K562 (cell line): Measurements from ENCODE around the gene CNPY4. TPM values are rescaled to one million over a fixed set of nuclear protein-coding genes. Genes with fewer than 3 reads are reported as not detected.
A peak's percentile ranks its signal among the peaks of the same experiment; 100 is the strongest.

ENCODE experiments used
- BCOR ChIP-seq: fragments of 450-650 bp; IDR thresholded peaks from 2 replicates; pipeline ENCODE4 v1.6.1; 2016
- BHLHE40 ChIP-seq: IDR thresholded peaks from 2 replicates; pipeline ENCODE4 v1.6.1; 2011; ENCODE audit warnings: low read length, improper control_type of control experiment
- CBFA2T2 ChIP-seq: fragments of 450-650 bp; conservative IDR thresholded peaks from 2 replicates; pipeline ENCODE4 v1.6.1; 2017; ENCODE audit warnings: mild to moderate bottlenecking
- CLOCK ChIP-seq: fragments of 250-450 bp; sonication (Bioruptor Pico); IDR thresholded peaks from 2 replicates; pipeline ENCODE4 v1.4.0; 2020; ENCODE audit warnings: mild to moderate bottlenecking, moderate library complexity, borderline replicate concordance
- CREB3L1 ChIP-seq: fragments of 450-650 bp; IDR thresholded peaks from 2 replicates; pipeline ENCODE4 v1.6.1; 2014; ENCODE audit warnings: low read depth, mild to moderate bottlenecking, moderate library complexity, borderline replicate concordance
- DMBX1 ChIP-seq: fragments of 250-450 bp; sonication (Bioruptor Pico); IDR thresholded peaks from 2 replicates; pipeline ENCODE4 v1.8.0; 2022; ENCODE audit warnings: inconsistent platforms, mild to moderate bottlenecking, moderate library complexity, borderline replicate concordance
- ERF ChIP-seq: fragments of 450-650 bp; formaldehyde crosslinking; IDR thresholded peaks from 2 replicates; pipeline ENCODE4 v1.4.0; 2020; ENCODE audit warnings: mild to moderate bottlenecking, mixed read lengths
- ESRRA ChIP-seq: fragments of 450-650 bp; IDR thresholded peaks from 2 replicates; pipeline ENCODE4 v1.6.1; 2014; ENCODE audit warnings: low read depth, mild to moderate bottlenecking, moderate library complexity, borderline replicate concordance
- HNRNPK ChIP-seq: fragments of 200-400 bp; formaldehyde crosslinking; IDR thresholded peaks from one replicate; pipeline ENCODE4 v1.6.1; 2018; ENCODE audit warnings: mild to moderate bottlenecking, low read depth, low read length; ENCODE audit not compliant: poor library complexity, severe bottlenecking
- MTA3 ChIP-seq: fragments of 450-650 bp; formaldehyde crosslinking; IDR thresholded peaks from 2 replicates; pipeline ENCODE4 v1.6.1; 2017; ENCODE audit warnings: mild to moderate bottlenecking, borderline replicate concordance
- POLR3A ChIP-seq: IDR thresholded peaks from 2 replicates; pipeline ENCODE4 v1.6.1; 2011; ENCODE audit warnings: borderline replicate concordance, mild to moderate bottlenecking, moderate library complexity; ENCODE audit not compliant: insufficient read length, insufficient read depth; ENCODE audit errors: extremely low read depth
- SMAD4 ChIP-seq: fragments of 250-450 bp; sonication (Bioruptor Pico); conservative IDR thresholded peaks from 2 replicates; pipeline ENCODE4 v1.8.0; 2021; ENCODE audit warnings: inconsistent platforms, mild to moderate bottlenecking, moderate library complexity
- SNRNP70 ChIP-seq: fragments of 200-400 bp; formaldehyde crosslinking; optimal IDR thresholded peaks from 2 replicates; pipeline ENCODE3; 2017; ENCODE audit warnings: low read depth, low read length
- SRSF7 ChIP-seq: fragments of 200-400 bp; formaldehyde crosslinking; optimal IDR thresholded peaks from 2 replicates; pipeline ENCODE3; 2017; ENCODE audit warnings: mild to moderate bottlenecking, low read depth, low read length
- TFAP4 ChIP-seq: sonication (generic); formaldehyde crosslinking; IDR thresholded peaks from 2 replicates; pipeline ENCODE4 v1.8.0; 2022; ENCODE audit warnings: missing genetic modification reagents, mild to moderate bottlenecking, moderate library complexity, borderline replicate concordance
- ZNF586 ChIP-seq: fragments of 450-650 bp; formaldehyde crosslinking; conservative IDR thresholded peaks from 2 replicates; pipeline ENCODE4 v1.4.0; 2020; ENCODE audit warnings: mild to moderate bottlenecking, moderate library complexity
- ZNF589 ChIP-seq: fragments of 200-800 bp; sonication (Bioruptor generic); IDR thresholded peaks from 2 replicates; pipeline ENCODE4 v1.6.1; 2016; ENCODE audit warnings: low read depth, missing genetic modification characterization, missing compliant biosample characterization
- ZNF707 ChIP-seq: fragments of 250-450 bp; sonication (Bioruptor Pico); conservative IDR thresholded peaks from 2 replicates; pipeline ENCODE4 v1.8.0; 2022; ENCODE audit warnings: inconsistent platforms, mild to moderate bottlenecking, moderate library complexity
- ZSCAN32 ChIP-seq: fragments of 450-650 bp; formaldehyde crosslinking; IDR thresholded peaks from 2 replicates; pipeline ENCODE4 v1.4.0; 2020; ENCODE audit warnings: mild to moderate bottlenecking, moderate library complexity
- polyA plus RNA-seq, 8 experiments: library from polyadenylated mRNA; depleted of rRNA in 4 of 8; stranded (reverse) in 5 of 8; unstranded in 3 of 8; fragments of >200 nt; fragmentation: Nextera tagmentation in 2 of 8; fragmentation: Illumina TruSeq in 1 of 8; extraction: Ambion mirVana in 2 of 8; extraction: Trizol in 1 of 8; gene quantifications; 2 replicates each; pipeline versions ENCODE4 v1.2.1 to v1.2.3, GENCODE V29; 2011 to 2014; ENCODE audit warnings: inconsistent platforms in 1 of 8, missing spikeins in 1 of 8
- total RNA-seq, 7 experiments: library from RNA; depleted of rRNA in 6 of 7; stranded (reverse); fragments of >200 nt in 6 of 7; fragmentation: Illumina TruSeq in 2 of 7; extraction: Trizol in 2 of 7; gene quantifications; 2 replicates each; pipeline versions ENCODE4 v1.2.1 to v1.2.3, GENCODE V29; 2011 to 2021; ENCODE audit warnings: low replicate concordance in 1 of 7
- TF ChIP-seq, protein P1 (sequence below): fragments of 450-650 bp; formaldehyde crosslinking; IDR thresholded peaks from 2 replicates; pipeline ENCODE4 v1.4.0; 2022; ENCODE audit warnings: missing genetic modification characterization
- TF ChIP-seq, protein P2 (sequence below): fragments of 450-650 bp; IDR thresholded peaks from 2 replicates; pipeline ENCODE4 v1.6.1; 2016; ENCODE audit warnings: antibody characterized with exemption

The CNPY4 gene
- total and polyA plus RNA-seq, 9 of the 15 experiments (the other 6 are each of a cell fraction or from before 2014, with no cell fraction given) = 1.9 to 11.2 (median 7.0) TPM

- TF ChIP-seq ZSCAN32 (CRISPR knock-in tag) (no peak), MTA3 (peak; percentile 78), ERF (CRISPR knock-in tag) (no peak), SNRNP70 (no peak), DMBX1 (CRISPR knock-in tag) (0 out of 2 replicates have a peak, but pooled peaks have one; percentile 13), SRSF7 (no peak), ESRRA (peak; percentile 56; the same call in 1 of the 2 replicates), ZNF707 (CRISPR knock-in tag) (no peak), ZNF586 (CRISPR knock-in tag) (no peak), SMAD4 (CRISPR knock-in tag) (peak; percentile 97), CBFA2T2 (0 out of 2 replicates have a peak, but pooled peaks have one; percentile 45), ZNF589 (CRISPR knock-in tag) (no peak), POLR3A (no peak), HNRNPK (no peak), BCOR (peak; percentile 96), BHLHE40 (peak; percentile 47), CLOCK (CRISPR knock-in tag) (no peak), TFAP4 (CRISPR knock-in tag) (0 out of 2 replicates have a peak, but pooled peaks have one; percentile 19), CREB3L1 (no peak)
- TF ChIP-seq, protein P1, sequence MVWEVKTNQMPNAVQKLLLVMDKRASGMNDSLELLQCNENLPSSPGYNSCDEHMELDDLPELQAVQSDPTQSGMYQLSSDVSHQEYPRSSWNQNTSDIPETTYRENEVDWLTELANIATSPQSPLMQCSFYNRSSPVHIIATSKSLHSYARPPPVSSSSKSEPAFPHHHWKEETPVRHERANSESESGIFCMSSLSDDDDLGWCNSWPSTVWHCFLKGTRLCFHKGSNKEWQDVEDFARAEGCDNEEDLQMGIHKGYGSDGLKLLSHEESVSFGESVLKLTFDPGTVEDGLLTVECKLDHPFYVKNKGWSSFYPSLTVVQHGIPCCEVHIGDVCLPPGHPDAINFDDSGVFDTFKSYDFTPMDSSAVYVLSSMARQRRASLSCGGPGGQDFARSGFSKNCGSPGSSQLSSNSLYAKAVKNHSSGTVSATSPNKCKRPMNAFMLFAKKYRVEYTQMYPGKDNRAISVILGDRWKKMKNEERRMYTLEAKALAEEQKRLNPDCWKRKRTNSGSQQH (CRISPR knock-in tag) = peak; percentile 79; the same call in 1 of the 2 replicates
- TF ChIP-seq, protein P2, sequence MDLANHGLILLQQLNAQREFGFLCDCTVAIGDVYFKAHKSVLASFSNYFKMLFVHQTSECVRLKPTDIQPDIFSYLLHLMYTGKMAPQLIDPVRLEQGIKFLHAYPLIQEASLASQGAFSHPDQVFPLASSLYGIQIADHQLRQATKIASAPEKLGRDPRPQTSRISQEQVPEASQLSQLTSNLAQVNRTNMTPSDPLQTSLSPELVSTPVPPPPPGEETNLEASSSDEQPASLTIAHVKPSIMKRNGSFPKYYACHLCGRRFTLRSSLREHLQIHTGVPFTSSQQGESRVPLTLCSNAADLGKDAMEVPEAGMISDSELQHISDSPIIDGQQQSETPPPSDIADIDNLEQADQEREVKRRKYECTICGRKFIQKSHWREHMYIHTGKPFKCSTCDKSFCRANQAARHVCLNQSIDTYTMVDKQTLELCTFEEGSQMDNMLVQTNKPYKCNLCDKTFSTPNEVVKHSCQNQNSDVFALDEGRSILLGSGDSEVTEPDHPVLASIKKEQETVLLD = peak; percentile 93
Measured at GRCh38 chr7:100167912-100168323, 48.5 kb downstream of the CNPY4 start (continued).
